ENCODE results near the gene ADSL.

Gene ADSL

DNA sequence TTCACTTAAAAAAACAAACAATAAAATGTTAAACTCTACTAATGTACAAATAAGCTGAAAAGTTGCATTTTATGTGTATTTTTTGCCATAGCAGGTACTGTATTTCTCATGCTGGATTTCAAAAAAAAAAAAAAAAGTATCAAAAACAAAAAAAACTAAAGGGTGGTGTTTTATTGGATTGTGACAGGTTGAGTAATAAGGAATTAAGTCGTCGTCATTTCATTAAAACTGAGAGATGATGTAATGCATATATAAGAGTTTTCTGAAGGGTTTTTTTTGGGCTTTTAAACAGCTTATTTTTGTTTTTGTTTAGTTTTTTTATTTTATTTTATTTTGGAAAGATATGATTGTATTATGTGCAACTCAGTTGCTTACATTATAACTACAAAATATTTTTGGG, 10.9 kb upstream of the ADSL start:
- H3K9me3 Mint-ChIP-seq (ENCODE audit: low read depth): no peaks in the 10 kb centered on the region
- H3K4me1 Mint-ChIP-seq (ENCODE audit: low read depth): peaks cover 67% of the 10 kb centered on the region
- H3K27ac Mint-ChIP-seq: peak overlapping the region; percentile 55
- H3K36me3 Mint-ChIP-seq: no peaks in the 10 kb centered on the region
- H3K27me3 Mint-ChIP-seq: no peaks in the 10 kb centered on the region
- no peak overlapping the region for H3K4me3 Mint-ChIP-seq

DNA sequence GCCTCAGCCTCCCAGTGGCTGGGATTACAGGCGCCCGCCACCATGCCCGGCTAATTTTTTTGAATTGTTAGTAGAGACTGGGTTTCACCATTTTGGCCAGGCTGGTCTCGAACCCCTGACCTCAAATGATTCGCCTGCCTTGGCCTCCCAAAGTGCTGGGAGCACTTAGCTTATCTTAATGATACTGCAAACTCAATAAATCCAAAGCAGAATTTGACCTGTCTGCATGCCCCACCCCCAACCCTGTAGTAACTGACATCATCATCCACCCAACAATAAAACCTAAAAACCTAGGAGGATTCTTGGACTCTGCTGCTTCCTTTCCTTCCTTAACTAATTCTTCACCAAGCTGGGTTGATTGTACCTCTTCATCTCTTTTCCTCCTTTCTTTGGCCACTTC, 6.3 kb upstream of the ADSL start:
- Mint-ChIP-seq H3K4me3 (no peak overlapping the region), H3K4me1 (ENCODE audit: low read depth) (peaks cover 50% of the 10 kb centered on the region), H3K27me3 (no peaks in the 10 kb centered on the region), H3K9me3 (ENCODE audit: low read depth) (no peaks in the 10 kb centered on the region), H3K36me3 (no peaks in the 10 kb centered on the region), H3K27ac (no peak overlapping the region)

DNA sequence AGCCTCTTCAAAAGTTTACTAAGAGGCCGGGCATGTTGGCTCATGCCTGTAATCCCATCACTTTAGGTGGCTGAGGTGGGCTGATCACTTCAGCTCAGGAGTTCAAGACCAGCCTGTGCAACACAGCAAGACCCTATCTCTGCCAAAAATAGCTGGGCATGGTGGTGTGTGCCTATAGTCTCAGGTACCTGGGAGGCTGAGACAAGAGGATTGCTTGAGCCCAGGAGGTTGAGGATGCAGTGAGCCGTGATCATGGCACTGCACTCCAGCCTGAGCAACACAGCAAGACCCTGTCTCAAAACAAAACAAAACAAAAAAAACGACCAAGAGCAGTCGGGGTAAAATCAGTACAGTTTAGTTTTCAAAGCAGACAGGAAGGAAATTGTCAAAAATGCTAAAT, 4.7 kb upstream of the ADSL start:
- Mint-ChIP-seq H3K4me1 (ENCODE audit: low read depth) (peaks cover 41% of the 10 kb centered on the region), H3K4me3 (no peak overlapping the region)

DNA sequence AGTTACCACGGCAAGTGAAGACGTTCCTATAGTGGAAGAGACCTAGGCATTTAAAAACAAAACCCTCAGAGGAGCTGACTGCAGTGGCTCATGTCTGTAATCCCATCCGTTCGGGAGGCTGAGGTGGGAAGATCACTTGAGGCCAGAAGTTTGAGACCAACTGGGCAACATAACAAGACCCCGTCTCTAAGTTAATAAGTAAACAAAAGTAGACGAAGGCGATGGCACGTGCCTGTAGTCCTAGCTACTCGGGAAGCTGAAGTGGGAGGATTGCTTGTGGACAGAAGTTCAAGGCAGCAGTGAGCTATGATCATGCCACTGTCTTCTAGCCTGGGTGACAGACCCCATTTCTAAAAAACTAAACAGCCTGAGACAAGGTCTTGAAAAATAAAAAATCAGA, 3.8 kb upstream of the ADSL start:
- H3K4me1 Mint-ChIP-seq (ENCODE audit: low read depth): peaks cover 41% of the 10 kb centered on the region
- peak overlapping the region; percentile 53 for H3K4me3 Mint-ChIP-seq

More for the DNA sequence above, 4.7 kb upstream of the ADSL start:
- no peaks in the 10 kb centered on the region for H3K9me3 Mint-ChIP-seq (ENCODE audit: low read depth)
- H3K27ac Mint-ChIP-seq: peak overlapping the region; percentile 24
- H3K36me3 Mint-ChIP-seq: no peaks in the 10 kb centered on the region
- H3K27me3 Mint-ChIP-seq: no peaks in the 10 kb centered on the region

DNA sequence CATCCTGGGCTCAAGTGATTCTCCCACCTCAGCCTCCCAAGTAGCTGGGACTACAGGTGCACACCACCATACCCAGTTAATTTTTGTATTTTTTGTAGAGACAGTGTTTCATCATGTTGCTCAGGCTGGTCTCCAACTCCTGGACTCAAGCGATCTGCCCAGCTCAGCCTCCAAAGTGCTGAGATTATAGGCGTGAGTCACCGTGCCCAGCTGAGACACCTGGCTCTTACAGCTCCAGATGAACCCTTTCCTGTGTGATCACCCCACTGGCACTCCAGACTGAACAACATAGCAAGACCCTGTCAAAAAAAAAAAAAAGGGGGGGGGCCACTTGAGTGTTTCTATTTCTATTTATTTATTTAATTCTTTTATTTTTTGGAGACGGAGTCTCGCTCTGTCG, 1.0 kb upstream of the ADSL start:
- H3K4me3 Mint-ChIP-seq: peak overlapping the region; percentile 99
- no peaks in the 10 kb centered on the region for H3K9me3 Mint-ChIP-seq (ENCODE audit: low read depth)
- H3K27me3 Mint-ChIP-seq: no peaks in the 10 kb centered on the region
- peaks cover 51% of the 10 kb centered on the region for H3K4me1 Mint-ChIP-seq (ENCODE audit: low read depth)
- peaks cover 5% of the 10 kb centered on the region for H3K36me3 Mint-ChIP-seq
- H3K27ac Mint-ChIP-seq: peak overlapping the region; percentile 81

More for the DNA sequence above, 3.8 kb upstream of the ADSL start:
- Mint-ChIP-seq H3K27ac (peak overlapping the region; percentile 58), H3K36me3 (peaks cover 1% of the 10 kb centered on the region), H3K9me3 (ENCODE audit: low read depth) (no peaks in the 10 kb centered on the region), H3K27me3 (no peaks in the 10 kb centered on the region)

DNA sequence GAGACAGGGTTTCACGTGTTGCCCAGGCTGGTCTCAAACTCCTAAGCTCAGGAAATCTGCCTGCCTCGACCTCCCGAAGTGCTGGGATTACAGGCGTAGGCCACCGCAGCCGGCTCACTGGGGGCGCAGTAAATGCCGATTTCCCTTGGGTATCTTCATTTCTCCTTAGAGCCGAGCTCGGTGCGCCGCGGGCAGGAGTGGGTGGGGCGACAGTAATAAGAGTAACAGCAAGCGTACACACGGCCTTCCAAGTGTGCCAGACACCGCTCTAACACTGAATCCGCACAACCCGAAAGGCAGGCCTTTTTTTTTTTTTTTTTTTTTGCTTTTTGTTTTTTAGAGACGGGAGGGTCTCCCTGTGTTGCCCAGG, 500 bp upstream of the ADSL start:
- peak overlapping the region; percentile 99 for H3K4me3 Mint-ChIP-seq
- H3K27me3 Mint-ChIP-seq: no peaks in the 10 kb centered on the region
- peaks cover 5% of the 10 kb centered on the region for H3K36me3 Mint-ChIP-seq
- peaks cover 48% of the 10 kb centered on the region for H3K4me1 Mint-ChIP-seq (ENCODE audit: low read depth)
- no peaks in the 10 kb centered on the region for H3K9me3 Mint-ChIP-seq (ENCODE audit: low read depth)
- peak overlapping the region; percentile 99 for H3K27ac Mint-ChIP-seq

DNA sequence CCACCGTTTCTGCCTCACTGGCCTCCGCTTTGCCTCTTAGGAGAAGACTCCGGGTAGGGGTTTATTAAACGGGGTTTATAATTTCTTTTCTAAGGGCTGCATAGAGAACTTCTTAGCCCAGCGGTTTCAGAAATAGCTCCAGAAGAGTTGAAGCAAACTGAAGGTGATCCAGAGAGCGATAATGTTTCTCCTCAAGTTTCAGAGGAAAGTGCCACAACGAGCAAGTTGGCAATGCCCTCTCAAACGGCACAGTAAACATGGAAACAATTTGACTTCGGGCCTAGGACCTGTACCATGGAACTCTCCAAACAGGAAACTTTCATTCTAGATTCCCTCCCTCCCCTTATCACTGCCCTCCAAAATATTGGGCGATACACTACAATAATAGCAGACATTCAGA, 1.0 kb downstream of the ADSL start:
- no peaks in the 10 kb centered on the region for H3K9me3 Mint-ChIP-seq (ENCODE audit: low read depth)
- H3K27me3 Mint-ChIP-seq: no peaks in the 10 kb centered on the region
- H3K27ac Mint-ChIP-seq: peak overlapping the region; percentile 99
- peaks cover 43% of the 10 kb centered on the region for H3K4me1 Mint-ChIP-seq (ENCODE audit: low read depth)
- H3K36me3 Mint-ChIP-seq: peaks cover 5% of the 10 kb centered on the region
- H3K4me3 Mint-ChIP-seq: peak overlapping the region; percentile 99

DNA sequence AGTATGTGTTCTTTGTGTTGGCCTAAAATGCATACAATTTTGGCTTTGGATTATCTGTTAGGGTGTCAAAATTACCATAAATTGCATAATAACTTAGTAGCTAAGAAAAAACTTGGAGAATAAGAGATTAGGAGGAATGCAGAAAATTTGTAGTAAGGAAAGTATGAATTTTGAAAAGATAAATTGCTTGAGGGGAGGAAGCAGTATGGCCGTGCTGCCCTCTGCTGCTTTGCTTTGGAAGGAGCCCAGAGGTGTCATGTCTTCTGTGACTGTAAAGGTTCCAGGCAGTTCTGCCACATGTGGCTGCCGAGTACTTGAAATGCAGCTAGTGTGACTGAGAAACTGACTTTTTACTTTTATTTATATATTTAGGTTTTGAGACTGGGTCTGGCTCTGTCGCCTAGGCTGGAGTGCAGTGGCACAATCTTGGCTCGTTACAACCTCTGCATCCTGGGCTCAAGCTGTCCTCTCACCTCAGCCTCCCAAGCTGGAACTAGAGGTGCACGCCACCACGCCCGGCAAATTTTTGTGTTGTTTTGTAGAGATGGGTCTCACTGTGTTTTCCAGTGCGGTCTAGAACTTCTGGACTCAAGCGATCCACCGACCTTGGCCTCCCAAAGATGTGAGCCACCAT, 1.8 kb downstream of the ADSL start:
- Mint-ChIP-seq H3K4me1 (ENCODE audit: low read depth) (peaks cover 39% of the 10 kb centered on the region), H3K27ac (peak overlapping the region; percentile 99), H3K4me3 (peak overlapping the region; percentile 99), H3K27me3 (no peaks in the 10 kb centered on the region), H3K36me3 (peaks cover 5% of the 10 kb centered on the region), H3K9me3 (ENCODE audit: low read depth) (no peaks in the 10 kb centered on the region)

DNA sequence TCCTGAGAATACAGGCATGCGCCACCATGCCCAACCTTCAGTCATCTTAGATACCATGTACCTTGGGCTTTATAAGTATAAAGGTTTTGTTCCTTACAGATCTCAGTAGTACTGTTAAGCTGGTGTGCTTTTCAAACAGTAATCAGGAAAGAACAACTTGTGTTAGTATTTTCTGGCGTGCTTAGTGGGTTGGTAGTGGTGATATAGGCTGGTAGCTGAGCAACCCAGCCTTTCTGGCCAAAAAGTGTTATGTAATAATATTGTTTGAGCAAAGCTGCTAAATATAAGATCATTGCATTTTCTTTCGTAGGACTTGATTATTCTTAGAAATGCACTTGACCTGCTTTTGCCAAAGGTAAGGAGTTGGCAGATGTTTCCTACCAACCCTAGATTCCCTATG, 6.5 kb downstream of the ADSL start:
- H3K27me3 Mint-ChIP-seq: no peaks in the 10 kb centered on the region
- H3K36me3 Mint-ChIP-seq: peaks cover 6% of the 10 kb centered on the region
- peaks cover 29% of the 10 kb centered on the region for H3K4me1 Mint-ChIP-seq (ENCODE audit: low read depth)
- no peak overlapping the region for H3K27ac Mint-ChIP-seq
- no peaks in the 10 kb centered on the region for H3K9me3 Mint-ChIP-seq (ENCODE audit: low read depth)
- no peak overlapping the region for H3K4me3 Mint-ChIP-seq

DNA sequence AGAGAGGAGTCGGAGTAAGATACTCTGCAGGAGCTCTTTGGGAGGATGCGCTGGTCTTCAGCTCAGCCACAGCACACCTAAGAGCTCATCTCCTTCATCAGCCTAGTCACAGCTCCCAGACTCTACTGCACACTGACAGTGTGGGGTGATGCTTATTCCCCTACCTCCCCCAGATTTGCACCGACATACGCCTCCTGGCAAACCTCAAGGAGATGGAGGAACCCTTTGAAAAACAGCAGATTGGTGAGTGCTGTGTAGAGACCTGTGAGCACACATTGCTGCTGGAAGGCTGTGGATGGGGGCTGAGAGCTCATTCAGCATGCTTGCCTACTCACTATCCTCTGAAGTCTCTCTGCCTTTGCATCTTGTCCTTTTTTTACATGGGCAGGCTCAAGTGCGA, 14.8 kb downstream of the ADSL start:
- H3K27ac Mint-ChIP-seq: no peak overlapping the region
- no peaks in the 10 kb centered on the region for H3K27me3 Mint-ChIP-seq
- H3K4me3 Mint-ChIP-seq: no peak overlapping the region
- H3K9me3 Mint-ChIP-seq (ENCODE audit: low read depth): no peaks in the 10 kb centered on the region
- H3K4me1 Mint-ChIP-seq (ENCODE audit: low read depth): peaks cover 10% of the 10 kb centered on the region
- peaks cover 21% of the 10 kb centered on the region for H3K36me3 Mint-ChIP-seq

DNA sequence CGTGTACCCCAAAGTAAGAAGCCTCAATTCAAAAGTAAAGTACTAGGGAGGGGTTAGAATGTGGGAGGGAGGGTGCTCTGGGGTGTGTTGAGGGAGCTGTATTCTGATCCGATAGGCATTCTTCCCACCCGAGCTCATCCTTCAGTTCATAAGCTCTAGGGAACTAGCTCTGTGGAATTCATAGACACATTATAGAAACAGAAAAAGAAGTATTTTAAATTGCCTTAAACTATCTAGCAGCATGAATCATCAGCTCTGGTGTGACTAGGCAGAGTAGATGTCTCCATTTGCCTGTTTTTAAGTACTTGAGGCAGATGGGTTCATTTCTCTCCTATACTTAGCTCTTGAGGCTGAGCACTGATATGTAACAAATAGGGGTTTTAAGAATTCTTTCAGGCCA, 16.8 kb downstream of the ADSL start:
- Mint-ChIP-seq H3K4me1 (ENCODE audit: low read depth) (peaks cover 10% of the 10 kb centered on the region), H3K9me3 (ENCODE audit: low read depth) (no peaks in the 10 kb centered on the region), H3K4me3 (no peak overlapping the region), H3K36me3 (peaks cover 21% of the 10 kb centered on the region), H3K27ac (no peak overlapping the region), H3K27me3 (no peaks in the 10 kb centered on the region)

DNA sequence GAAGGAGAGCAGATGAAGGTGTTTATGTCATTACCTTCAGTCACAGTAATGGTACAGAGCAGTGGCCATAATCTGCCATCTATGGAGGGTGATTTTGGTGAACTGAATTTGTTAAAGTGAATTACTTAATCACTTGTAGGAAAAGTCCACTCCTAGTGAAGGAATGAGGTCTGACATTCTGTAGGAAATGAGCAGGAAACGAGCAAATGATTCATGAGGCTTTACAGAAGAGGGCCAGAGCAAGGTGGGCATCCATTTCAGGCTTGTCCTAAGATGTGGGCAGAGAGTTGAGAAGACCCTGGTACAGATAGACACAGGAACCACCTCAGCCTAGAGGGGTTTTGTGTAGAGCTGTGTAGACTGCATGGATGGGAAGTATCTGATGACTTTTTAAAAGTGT, 18.1 kb downstream of the ADSL start:
- H3K9me3 Mint-ChIP-seq (ENCODE audit: low read depth): no peaks in the 10 kb centered on the region
- H3K27ac Mint-ChIP-seq: no peak overlapping the region
- peaks cover 16% of the 10 kb centered on the region for H3K36me3 Mint-ChIP-seq
- no peaks in the 10 kb centered on the region for H3K27me3 Mint-ChIP-seq
- peaks cover 7% of the 10 kb centered on the region for H3K4me1 Mint-ChIP-seq (ENCODE audit: low read depth)
- no peak overlapping the region for H3K4me3 Mint-ChIP-seq

DNA sequence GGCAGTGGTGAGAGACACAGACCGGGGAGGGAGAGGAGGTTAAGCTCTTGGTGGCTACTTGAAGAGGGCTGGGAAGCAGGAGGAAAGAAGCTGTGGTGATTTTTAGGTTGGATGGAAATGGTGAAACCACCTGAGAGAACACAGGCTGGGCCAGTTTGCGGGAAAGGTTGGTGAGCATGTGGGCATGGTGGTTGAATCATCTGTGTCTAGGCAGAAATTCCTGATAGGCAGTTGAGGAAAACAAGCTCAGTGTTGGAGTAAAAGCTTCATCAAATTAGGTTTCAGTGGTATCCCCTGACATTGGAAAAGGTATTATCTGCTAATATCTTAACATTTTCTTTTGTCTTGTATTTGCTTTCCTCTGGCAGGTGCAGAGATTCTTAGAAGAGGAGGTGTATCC, 19.8 kb downstream of the ADSL start:
- Mint-ChIP-seq H3K27me3 (no peaks in the 10 kb centered on the region), H3K27ac (peak overlapping the region; percentile 80), H3K36me3 (peaks cover 16% of the 10 kb centered on the region), H3K9me3 (ENCODE audit: low read depth) (no peaks in the 10 kb centered on the region), H3K4me1 (ENCODE audit: low read depth) (peaks cover 9% of the 10 kb centered on the region), H3K4me3 (no peak overlapping the region)

DNA sequence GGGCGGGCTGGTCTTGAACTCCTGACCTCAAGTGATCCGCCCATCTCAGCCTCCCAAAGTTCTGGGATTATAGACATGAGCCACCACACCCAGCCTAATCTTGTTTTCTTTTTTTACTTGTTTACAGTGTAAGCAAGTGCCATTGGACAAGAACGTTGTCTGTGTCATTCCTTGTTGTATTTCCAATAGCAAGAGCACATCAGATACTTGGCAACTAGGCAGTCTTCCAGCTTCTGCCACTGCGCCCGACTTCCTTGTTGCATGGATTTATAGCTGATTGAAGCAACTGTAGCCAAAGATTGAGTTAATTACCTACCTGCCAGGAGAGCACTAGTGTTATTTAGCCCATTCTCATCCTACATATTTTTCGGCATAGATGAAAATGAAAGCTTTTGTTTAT, 21.0 kb downstream of the ADSL start:
- Mint-ChIP-seq H3K36me3 (peaks cover 6% of the 10 kb centered on the region), H3K4me1 (ENCODE audit: low read depth) (peaks cover 16% of the 10 kb centered on the region), H3K9me3 (ENCODE audit: low read depth) (no peaks in the 10 kb centered on the region), H3K4me3 (no peak overlapping the region), H3K27me3 (no peaks in the 10 kb centered on the region), H3K27ac (peak overlapping the region; percentile 25)

DNA sequence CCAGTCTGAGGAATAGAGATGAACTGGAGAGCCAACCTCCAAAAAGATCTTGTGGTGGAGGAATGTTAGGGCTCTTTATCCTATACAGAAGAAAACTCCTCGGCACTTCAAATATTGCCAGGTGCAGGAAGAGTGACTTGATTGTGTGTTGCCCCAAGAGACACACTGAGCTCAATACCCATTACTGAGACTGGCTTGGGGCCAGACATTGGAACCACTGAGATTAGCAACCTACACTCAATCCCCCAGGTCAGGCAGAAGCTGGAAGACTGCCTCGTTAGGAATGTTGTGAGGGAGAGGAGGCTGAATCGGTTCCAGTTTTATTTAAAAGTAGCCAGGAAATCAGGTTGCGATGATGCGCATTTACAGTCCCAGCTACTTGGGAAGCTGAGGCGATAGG, 21.7 kb downstream of the ADSL start:
- Mint-ChIP-seq H3K27me3 (no peaks in the 10 kb centered on the region), H3K36me3 (peaks cover 7% of the 10 kb centered on the region), H3K27ac (peak overlapping the region; percentile 29), H3K4me1 (ENCODE audit: low read depth) (peaks cover 18% of the 10 kb centered on the region), H3K9me3 (ENCODE audit: low read depth) (no peaks in the 10 kb centered on the region), H3K4me3 (no peak overlapping the region)

DNA sequence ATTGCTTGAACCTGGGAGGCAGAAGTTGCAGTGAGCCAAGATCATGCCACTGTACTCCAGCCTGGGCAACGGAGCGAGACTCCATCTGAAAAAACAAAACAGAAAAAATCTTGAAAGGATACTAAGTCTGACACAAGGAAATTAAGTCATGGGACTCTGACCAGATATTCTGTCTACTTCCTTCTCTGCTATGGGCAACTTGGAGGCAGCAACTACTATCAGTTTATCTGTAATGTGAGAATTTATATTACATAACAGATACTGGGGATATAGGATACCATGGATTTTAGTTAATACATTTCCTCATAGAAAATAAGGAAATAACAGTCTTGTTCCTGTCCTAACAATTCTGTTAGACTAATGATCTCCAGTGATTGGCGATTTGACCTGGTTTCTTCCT, 22.5 kb downstream of the ADSL start:
- Mint-ChIP-seq H3K36me3 (peaks cover 10% of the 10 kb centered on the region), H3K4me3 (no peak overlapping the region), H3K27me3 (no peaks in the 10 kb centered on the region), H3K9me3 (ENCODE audit: low read depth) (no peaks in the 10 kb centered on the region), H3K4me1 (ENCODE audit: low read depth) (peaks cover 23% of the 10 kb centered on the region), H3K27ac (peak overlapping the region; percentile 66)

All from activated naive CD8-positive, alpha-beta T cell (primary cell).